Activated T-cell treated with anti-CD3 and anti-CD28 coated beads for 1 hour (primary cell): ENCODE results near the gene NFATC3.
A peak's percentile ranks its signal among the peaks of the same experiment; 100 is the strongest.

Source experiments
- DNase-seq: peaks from one replicate; pipeline ENCODE4 v3.0.0-alpha.2; 2020; ENCODE audit warnings: low read depth

Gene NFATC3

GRCh38 chr16:68231384-68232136 is 146.4 kb downstream of the NFATC3 start:
- DNase-seq, result no peak

DNA sequence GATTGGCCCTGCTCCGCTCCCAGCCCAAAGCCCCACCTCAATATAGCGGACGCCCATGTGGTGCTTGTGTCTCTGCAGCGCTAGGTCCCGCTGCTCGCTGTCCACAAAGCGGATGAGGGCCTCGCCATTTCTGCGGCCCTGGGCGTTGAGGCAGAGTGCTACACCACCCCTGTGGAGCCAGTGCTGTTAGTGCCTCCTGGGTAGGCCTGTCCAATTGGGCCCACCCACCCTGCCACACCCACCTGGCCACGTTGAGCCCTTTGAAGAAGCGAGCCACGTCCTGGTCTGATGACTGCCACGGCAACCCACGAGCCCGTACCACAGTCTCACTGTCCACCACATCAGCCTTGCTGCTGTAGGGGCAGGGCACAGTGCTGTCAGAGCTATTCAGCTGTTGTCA is 147.2 kb downstream of the NFATC3 start:
- DNase-seq, result no peak

GRCh38 chr16:68233085-68233834 is 148.1 kb downstream of the NFATC3 start:
- no peak for DNase-seq

GRCh38 chr16:68233835-68234187 is 148.6 kb downstream of the NFATC3 start:
- DNase-seq, result no peak

GRCh38 chr16:68234188-68235107 is 149.3 kb downstream of the NFATC3 start:
- no peak for DNase-seq

DNA sequence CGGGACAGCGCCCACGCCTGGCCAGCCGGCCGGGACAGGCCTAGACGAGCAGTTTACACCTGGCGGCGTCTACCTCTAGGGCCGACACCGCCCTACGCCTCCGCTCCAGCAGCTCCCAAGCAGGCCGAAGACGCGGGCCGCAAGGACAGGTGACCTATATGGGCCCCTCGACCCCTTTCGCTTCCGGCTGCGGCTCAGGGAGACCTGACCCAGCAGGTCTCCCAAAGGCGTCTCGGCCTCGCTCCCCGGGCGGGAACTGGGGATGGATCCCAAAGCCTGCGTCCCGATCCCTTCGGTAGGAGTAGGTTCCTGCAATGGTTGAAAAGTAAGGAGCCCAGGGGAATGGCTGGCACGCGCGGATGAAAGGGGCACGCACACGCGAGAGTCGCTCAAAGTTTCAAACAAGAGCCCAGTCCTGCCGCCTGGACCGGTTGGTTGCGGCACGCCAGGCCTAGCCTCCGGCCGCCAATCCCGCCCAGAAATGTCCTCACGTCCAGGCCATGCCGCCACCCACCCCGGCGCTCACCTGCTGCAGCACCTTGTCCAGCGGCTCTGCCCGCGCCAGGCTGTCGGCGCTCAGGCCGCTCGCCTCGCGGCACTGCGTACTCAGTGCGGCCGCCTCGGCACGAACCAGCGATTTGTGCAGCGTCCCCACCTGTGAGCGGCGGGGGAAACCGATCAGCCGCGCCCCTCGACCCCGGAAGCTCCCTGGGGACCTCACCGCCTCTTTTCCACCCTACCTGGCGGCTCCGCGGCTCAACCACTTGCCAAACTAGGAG is 150.1 kb downstream of the NFATC3 start:
- DNase-seq, result no peak

DNA sequence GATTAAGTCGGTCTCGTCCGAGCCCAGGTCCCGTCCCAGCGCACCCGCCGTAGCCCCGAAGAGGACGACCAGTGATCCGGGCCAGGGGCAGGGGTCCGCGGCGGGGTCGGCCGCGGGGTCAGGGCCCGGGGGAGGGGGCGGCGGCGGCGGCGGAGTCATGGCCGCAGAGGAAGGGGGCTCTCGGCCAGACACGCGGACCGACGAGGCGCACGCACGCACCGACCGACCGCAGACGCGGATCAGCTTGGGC is 150.6 kb downstream of the NFATC3 start, which contains the start of gene ESRP2:
TSS of gene ESRP2 (minus strand) at position 241 of the 250 bp plus-strand sequence. CDS start at position 159, 82 bp downstream.
- DNase-seq, result no peak

DNA sequence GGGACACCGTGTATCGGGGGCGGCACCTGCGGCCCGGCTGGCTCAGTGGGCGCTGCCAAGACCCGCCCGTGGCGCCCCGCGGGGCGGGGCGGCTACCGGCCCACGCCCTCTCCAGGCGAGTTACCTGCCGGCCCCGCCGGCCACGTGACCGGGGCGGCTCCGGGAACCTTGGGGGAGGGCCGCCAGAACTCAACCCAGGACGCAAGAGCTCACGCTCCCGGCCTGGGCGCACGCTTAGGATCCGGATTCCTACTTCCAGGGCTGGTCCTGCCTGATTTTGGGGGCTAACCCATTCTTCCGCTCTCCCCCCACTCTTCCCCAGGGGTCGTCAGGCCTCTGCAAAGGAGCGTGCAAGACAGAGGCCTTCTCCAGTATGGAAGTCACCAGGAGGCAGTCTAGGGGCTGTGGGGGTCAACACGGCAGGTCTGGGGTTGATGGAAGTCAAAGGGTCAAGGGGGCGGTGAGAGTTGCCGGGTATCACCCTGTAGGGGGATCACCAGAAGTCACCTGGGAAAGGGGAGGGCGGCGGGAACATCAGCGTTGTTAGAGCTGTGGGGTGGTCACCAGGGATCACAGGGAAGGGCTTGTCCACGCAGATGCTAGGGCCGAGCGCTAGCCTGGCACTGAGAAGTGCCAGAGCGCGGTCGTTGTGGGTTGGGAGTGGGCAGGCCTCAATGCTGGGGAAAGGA is 151.1 kb downstream of the NFATC3 start:
- no peak for DNase-seq

- no peak for DNase-seq
Observed at GRCh38 chr16:68236826-68237242, 151.7 kb downstream of the NFATC3 start.

GRCh38 chr16:68237243-68238028 is 152.3 kb downstream of the NFATC3 start:
- DNase-seq, result peak; percentile 80

- DNase-seq, result no peak
Observed at GRCh38 chr16:68238029-68238345, 152.8 kb downstream of the NFATC3 start.

- no peak for DNase-seq
Observed at GRCh38 chr16:68242085-68242484, 156.9 kb downstream of the NFATC3 start.

DNA sequence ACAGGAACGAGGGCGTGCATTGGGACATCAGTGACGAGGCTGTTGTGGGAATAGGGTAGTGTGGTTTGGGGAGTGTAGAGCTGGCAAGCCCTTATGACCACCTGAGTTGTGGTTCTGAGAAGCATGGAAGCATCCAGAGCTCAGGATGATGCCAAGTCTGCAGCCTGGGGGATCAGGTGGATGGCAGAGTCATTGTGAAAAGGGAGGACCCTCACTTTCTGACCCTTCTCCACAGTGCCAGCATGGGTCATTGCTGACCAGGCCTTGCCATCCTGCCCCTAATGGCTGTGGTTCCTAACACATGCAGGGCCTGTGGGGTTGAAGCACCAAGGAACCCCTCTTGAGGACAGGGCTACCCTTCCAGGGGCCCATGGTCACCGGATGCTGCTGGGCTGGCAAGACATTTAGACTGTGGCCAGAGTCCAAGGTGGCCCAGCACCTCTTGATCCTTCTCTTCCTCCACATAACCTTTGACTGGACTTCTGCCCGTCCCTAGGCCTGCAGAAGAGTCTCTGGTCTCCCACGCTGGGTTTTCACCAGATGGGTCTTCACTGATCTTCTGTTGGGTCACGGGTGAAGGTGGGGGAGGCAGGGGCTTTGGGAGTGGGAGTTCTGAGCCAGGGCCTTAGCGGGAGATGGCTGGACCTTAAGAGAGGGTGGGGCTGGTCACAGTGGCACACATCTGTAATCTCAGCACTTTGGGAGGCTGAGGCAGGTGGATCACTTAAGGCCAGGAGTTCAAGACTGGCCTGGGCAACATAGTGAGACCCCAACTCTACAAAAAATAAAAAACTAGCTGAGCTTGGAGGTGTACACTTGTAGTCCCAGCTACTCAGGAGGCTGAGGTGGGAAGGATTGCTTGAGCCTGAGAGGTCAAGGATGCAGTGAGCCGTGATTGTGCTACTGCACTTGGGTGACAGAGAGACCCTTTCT is 158.0 kb downstream of the NFATC3 start:
- no peak for DNase-seq

- no peak for DNase-seq
Observed at GRCh38 chr16:68244481-68244902, 159.3 kb downstream of the NFATC3 start.

- peak; percentile 96 for DNase-seq
Observed at GRCh38 chr16:68244903-68245853, 160.0 kb downstream of the NFATC3 start, which contains the start of gene PLA2G15. Gene PLA2G15, plus strand, starts transcription at chr16:68245373. Its CDS starts 54 bp downstream, at chr16:68245427.

GRCh38 chr16:68246121-68246520 is 161.0 kb downstream of the NFATC3 start:
- no peak for DNase-seq

DNA sequence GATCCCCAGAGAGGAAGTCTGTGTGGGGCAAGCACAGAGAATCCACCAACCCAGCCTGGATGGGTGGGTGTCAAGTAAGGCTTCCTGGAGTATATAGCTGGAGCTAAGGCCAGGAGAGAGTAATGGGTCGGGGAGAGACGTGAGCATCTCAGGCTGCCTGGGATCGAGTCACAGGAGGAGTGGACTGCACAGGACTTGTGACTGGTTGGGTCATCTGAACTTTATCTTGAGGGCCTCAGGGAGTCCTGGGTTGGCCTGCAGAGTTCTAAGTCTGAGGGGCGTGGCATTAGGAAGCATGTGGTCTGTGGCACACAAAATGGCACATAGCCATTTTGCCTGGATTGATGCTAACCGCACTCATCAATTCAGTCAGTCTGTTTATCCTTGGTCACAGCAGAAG is 161.5 kb downstream of the NFATC3 start:
- DNase-seq, result no peak

DNA sequence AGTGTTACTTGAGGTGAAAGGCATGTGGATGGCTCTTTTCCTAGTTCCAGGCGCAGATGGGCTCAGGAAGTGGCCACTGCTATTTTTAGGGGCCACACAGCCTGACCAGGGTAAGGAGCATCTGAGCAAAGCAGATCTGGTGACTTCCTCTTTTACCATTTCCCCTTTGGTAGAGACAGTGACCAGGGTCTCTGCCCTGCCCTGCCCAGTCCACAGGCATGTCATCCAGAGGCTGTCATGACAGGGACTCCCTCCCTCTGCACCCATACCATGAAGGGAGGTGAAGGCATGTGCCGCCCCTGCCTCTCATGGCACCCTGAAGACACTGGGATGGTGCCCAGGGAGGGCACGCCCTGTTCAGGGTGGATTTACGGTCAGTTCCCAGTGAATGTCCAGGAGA is 162.2 kb downstream of the NFATC3 start:
- no peak for DNase-seq
